Occipital lobe (tissue), 2 donors: ENCODE data around the gene SMIM26. TPM values are rescaled to one million over a fixed set of nuclear protein-coding genes. Genes with fewer than 3 reads are reported as not detected.
"Not testable (repeated sequence)": the region's sequence is repeated elsewhere in the genome, so short reads cannot be mapped to it uniquely, and the experiment has no call there.

Experiments
- DNase-seq: peaks from one replicate; lab custom pipeline; 2025; lab: John Stamatoyannopoulos, UW
- total RNA-seq: library from RNA; depleted of rRNA; stranded (reverse); fragments of >200 nt; gene quantifications from one replicate; pipeline ENCODE4 v1.2.3, GENCODE V29; 2014

Gene SMIM26
- total RNA-seq: 76.3 TPM

- peak; percentile 87 for DNase-seq
Measured at GRCh38 chr20:18566892-18567738, at the start of gene SMIM26. Gene SMIM26, plus strand, starts transcription at chr20:18567432. Its CDS starts 47 bp downstream, at chr20:18567479.

GRCh38 chr20:18522066-18522465 is 45.2 kb upstream of the SMIM26 start:
- DNase-seq: not testable (repeated sequence)

- no peak for DNase-seq
Measured at GRCh38 chr20:18523066-18523465, 44.2 kb upstream of the SMIM26 start.

- DNase-seq: no peak
Measured at GRCh38 chr20:18524646-18525045, 42.6 kb upstream of the SMIM26 start.

GRCh38 chr20:18526761-18527160 is 40.5 kb upstream of the SMIM26 start:
- not testable (repeated sequence) for DNase-seq

- no peak for DNase-seq
Measured at GRCh38 chr20:18527339-18527738, 39.9 kb upstream of the SMIM26 start.

- no peak for DNase-seq
Measured at GRCh38 chr20:18527836-18528235, 39.4 kb upstream of the SMIM26 start.

- no peak for DNase-seq
Measured at GRCh38 chr20:18529041-18529440, 38.2 kb upstream of the SMIM26 start.

GRCh38 chr20:18532626-18533025 is 34.6 kb upstream of the SMIM26 start:
- no peak for DNase-seq

- DNase-seq: no peak
Measured at GRCh38 chr20:18533491-18533890, 33.7 kb upstream of the SMIM26 start.

GRCh38 chr20:18533978-18534644 is 33.1 kb upstream of the SMIM26 start:
- DNase-seq: no peak

GRCh38 chr20:18537651-18538050 is 29.6 kb upstream of the SMIM26 start:
- DNase-seq: no peak

- DNase-seq: no peak
Measured at GRCh38 chr20:18541741-18542140, 25.5 kb upstream of the SMIM26 start.

GRCh38 chr20:18543216-18543615 is 24.0 kb upstream of the SMIM26 start:
- DNase-seq: no peak

GRCh38 chr20:18543932-18544331 is 23.3 kb upstream of the SMIM26 start:
- no peak for DNase-seq

- DNase-seq: no peak
Measured at GRCh38 chr20:18545566-18545965, 21.7 kb upstream of the SMIM26 start.

GRCh38 chr20:18548465-18548864 is 18.8 kb upstream of the SMIM26 start:
- DNase-seq: no peak

GRCh38 chr20:18553746-18554145 is 13.5 kb upstream of the SMIM26 start:
- DNase-seq: no peak

- no peak for DNase-seq
Measured at GRCh38 chr20:18567739-18568091, 483 bp downstream of the SMIM26 start.

- DNase-seq: no peak
Measured at GRCh38 chr20:18571009-18571408, 3.8 kb downstream of the SMIM26 start.

GRCh38 chr20:18571578-18571977 is 4.3 kb downstream of the SMIM26 start:
- DNase-seq: no peak

GRCh38 chr20:18577942-18578341 is 10.7 kb downstream of the SMIM26 start:
- no peak for DNase-seq

- DNase-seq: no peak
Measured at GRCh38 chr20:18578581-18578980, 11.3 kb downstream of the SMIM26 start.
